Effector memory CD4-positive, alpha-beta T cell (primary cell): ENCODE data around the gene RIMOC1.
"Not testable (repeated sequence)": the region's sequence is repeated elsewhere in the genome, so short reads cannot be mapped to it uniquely, and the experiment has no call there.

ENCODE experiments used
- DNase-seq, 3 donors: peaks; one replicate each; pipeline ENCODE4 v3.0.0-alpha.2; 2020
- H3K27ac ChIP-seq: 2 replicates; pipeline ENCODE4 v1.7.0; 2013; ENCODE audit warnings: mild to moderate bottlenecking, low read length, moderate library complexity; ENCODE audit not compliant: insufficient read depth, poor library complexity, severe bottlenecking
- H3K27me3 ChIP-seq: replicated peaks from 2 replicates; pipeline ENCODE4 v1.7.0; 2013; ENCODE audit warnings: mild to moderate bottlenecking, low read length; ENCODE audit not compliant: insufficient read depth, control insufficient read depth, poor library complexity, severe bottlenecking
- H3K36me3 ChIP-seq: 2 replicates; pipeline ENCODE4 v1.7.0; 2013; ENCODE audit warnings: mild to moderate bottlenecking, low read length, moderate library complexity; ENCODE audit not compliant: control insufficient read depth, insufficient read depth
- H3K4me1 ChIP-seq: 2 replicates; pipeline ENCODE4 v1.7.0; 2013; ENCODE audit warnings: low read length, mild to moderate bottlenecking; ENCODE audit not compliant: control insufficient read depth, insufficient read depth, poor library complexity, severe bottlenecking
- H3K4me3 ChIP-seq: 2 replicates; pipeline ENCODE4 v1.7.0; 2013; ENCODE audit warnings: low read length, low read depth, mild to moderate bottlenecking; ENCODE audit not compliant: insufficient read depth, poor library complexity, severe bottlenecking
- H3K9me3 ChIP-seq: 2 replicates; pipeline ENCODE4 v1.7.0; 2013; ENCODE audit warnings: mild to moderate bottlenecking, low read length, moderate library complexity; ENCODE audit not compliant: control insufficient read depth

The RIMOC1 gene

GRCh38 chr5:41921874-41922273, 17.7 kb downstream of the RIMOC1 start:
- Histone ChIP-seq H3K4me1 (peaks cover 8% of the 10 kb centered on the region), H3K27me3 (no peaks in the 10 kb centered on the region), H3K4me3 (no peak overlapping the region), H3K9me3 (no peaks in the 10 kb centered on the region), H3K36me3 (peaks cover 29% of the 10 kb centered on the region), H3K27ac (no peak overlapping the region)
- no peak for DNase-seq

GRCh38 chr5:41924526-41924871, 20.4 kb downstream of the RIMOC1 start:
- Histone ChIP-seq H3K36me3 (peaks cover 10% of the 10 kb centered on the region), H3K4me1 (peaks cover 8% of the 10 kb centered on the region), H3K4me3 (peak overlapping the region; percentile 77), H3K27ac (peak overlapping the region; percentile 89), H3K27me3 (no peaks in the 10 kb centered on the region), H3K9me3 (no peaks in the 10 kb centered on the region)
- DNase-seq: no peak

GRCh38 chr5:41924872-41925554, 20.9 kb downstream of the RIMOC1 start, which contains the start of gene FBXO4:
Gene FBXO4 (plus strand): TSS chr5:41925281. CDS start chr5:41925310, 29 bp downstream.
- Histone ChIP-seq H3K36me3 (peaks cover 8% of the 10 kb centered on the region), H3K9me3 (no peaks in the 10 kb centered on the region), H3K27me3 (no peaks in the 10 kb centered on the region), H3K4me3 (peak within 1 kb of the TSS; percentile 77), H3K4me1 (peaks cover 8% of the 10 kb centered on the region), H3K27ac (peak within 1 kb of the TSS; percentile 89)
- DNase-seq: peak; percentile 76 to 82 (median 79)

DNA sequence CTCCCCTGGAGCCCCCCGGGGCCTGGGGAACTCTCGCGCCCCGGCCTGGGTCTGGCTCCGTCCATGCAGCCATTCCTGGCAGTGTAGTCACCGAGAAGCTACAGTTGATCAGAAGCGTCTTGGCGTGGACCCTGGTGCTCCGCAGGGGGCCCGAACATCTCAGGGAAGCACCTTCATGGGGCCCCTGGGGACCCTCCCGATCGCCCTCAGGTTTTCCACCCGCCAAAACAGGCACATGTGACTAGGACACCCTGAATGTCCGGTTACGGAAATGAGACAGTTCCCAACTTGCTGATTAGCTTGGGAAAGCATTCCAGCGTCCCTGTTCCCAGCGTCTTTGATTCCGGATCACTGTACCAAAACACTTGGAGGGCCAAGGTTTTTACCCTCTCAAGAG, 21.4 kb downstream of the RIMOC1 start:
- Histone ChIP-seq H3K27me3 (no peaks in the 10 kb centered on the region), H3K36me3 (peaks cover 2% of the 10 kb centered on the region), H3K4me3 (peak overlapping the region; percentile 77), H3K4me1 (peaks cover 8% of the 10 kb centered on the region), H3K9me3 (no peaks in the 10 kb centered on the region), H3K27ac (peak overlapping the region; percentile 89)
- no peak for DNase-seq

GRCh38 chr5:41927604-41928003, 23.5 kb downstream of the RIMOC1 start:
- Histone ChIP-seq H3K9me3 (no peaks in the 10 kb centered on the region), H3K4me1 (peaks cover 8% of the 10 kb centered on the region), H3K36me3 (peaks cover 4% of the 10 kb centered on the region), H3K4me3 (no peak overlapping the region), H3K27ac (no peak overlapping the region), H3K27me3 (no peaks in the 10 kb centered on the region)
- DNase-seq: no peak

GRCh38 chr5:41929035-41929434, 24.9 kb downstream of the RIMOC1 start:
- H3K27me3 ChIP-seq: no peaks in the 10 kb centered on the region
- no peak for DNase-seq
- H3K4me1 ChIP-seq: peaks cover 8% of the 10 kb centered on the region
- H3K36me3 ChIP-seq: peaks cover 4% of the 10 kb centered on the region
- no peaks in the 10 kb centered on the region for H3K9me3 ChIP-seq
- no peak overlapping the region for H3K4me3 ChIP-seq
- no peak overlapping the region for H3K27ac ChIP-seq

DNA sequence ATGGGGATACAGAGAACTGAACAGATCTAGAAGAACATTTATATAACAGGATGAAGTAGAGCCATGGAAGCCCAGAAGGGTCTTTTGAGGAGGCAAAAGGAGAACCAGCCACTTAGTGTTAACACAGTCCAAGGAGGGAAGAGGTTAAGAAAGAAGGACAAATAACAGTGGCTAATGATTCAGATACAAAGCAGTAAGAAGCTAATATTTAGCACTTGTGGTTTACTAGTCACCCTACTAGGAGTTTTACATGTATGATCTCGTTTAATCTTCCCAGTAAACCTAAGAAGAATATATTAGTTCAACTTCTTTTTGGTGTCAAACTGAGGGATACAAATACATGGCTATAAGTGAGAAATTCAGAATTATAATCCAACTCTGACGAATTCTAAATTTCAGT, 28.6 kb downstream of the RIMOC1 start:
- no peaks in the 10 kb centered on the region for H3K4me1 ChIP-seq
- no peaks in the 10 kb centered on the region for H3K27me3 ChIP-seq
- no peaks in the 10 kb centered on the region for H3K9me3 ChIP-seq
- peaks cover 4% of the 10 kb centered on the region for H3K36me3 ChIP-seq
- no peak overlapping the region for H3K4me3 ChIP-seq
- no peak overlapping the region for H3K27ac ChIP-seq
- DNase-seq: no peak

GRCh38 chr5:41935544-41935943, 31.4 kb downstream of the RIMOC1 start:
- Histone ChIP-seq H3K27ac (no peak overlapping the region), H3K4me3 (no peak overlapping the region), H3K9me3 (no peaks in the 10 kb centered on the region), H3K36me3 (peaks cover 4% of the 10 kb centered on the region), H3K27me3 (no peaks in the 10 kb centered on the region), H3K4me1 (no peaks in the 10 kb centered on the region)
- no peak for DNase-seq

DNA sequence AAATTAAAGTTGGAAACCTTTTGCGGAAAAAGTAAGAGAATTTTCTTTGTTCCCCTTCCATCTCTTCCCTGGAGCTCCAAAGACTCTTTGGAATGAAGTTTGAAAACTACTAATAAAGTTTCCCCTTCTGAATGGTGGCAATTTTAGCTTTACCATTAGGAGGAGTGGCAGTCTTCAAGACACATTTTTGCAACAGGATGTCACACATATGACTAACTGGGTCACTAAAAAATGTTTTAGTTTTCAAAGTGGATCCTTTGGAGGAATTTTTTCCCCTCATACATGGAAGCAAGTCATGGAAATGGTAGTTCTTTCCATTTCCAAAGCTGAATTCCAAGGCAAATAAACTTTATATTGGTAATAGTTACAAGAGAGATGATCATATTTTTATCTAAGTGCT, 36.5 kb downstream of the RIMOC1 start:
- H3K9me3 ChIP-seq: no peaks in the 10 kb centered on the region
- DNase-seq: no peak
- H3K4me1 ChIP-seq: no peaks in the 10 kb centered on the region
- H3K36me3 ChIP-seq: no peaks in the 10 kb centered on the region
- H3K4me3 ChIP-seq: no peak overlapping the region
- no peak overlapping the region for H3K27ac ChIP-seq
- H3K27me3 ChIP-seq: no peaks in the 10 kb centered on the region

DNA sequence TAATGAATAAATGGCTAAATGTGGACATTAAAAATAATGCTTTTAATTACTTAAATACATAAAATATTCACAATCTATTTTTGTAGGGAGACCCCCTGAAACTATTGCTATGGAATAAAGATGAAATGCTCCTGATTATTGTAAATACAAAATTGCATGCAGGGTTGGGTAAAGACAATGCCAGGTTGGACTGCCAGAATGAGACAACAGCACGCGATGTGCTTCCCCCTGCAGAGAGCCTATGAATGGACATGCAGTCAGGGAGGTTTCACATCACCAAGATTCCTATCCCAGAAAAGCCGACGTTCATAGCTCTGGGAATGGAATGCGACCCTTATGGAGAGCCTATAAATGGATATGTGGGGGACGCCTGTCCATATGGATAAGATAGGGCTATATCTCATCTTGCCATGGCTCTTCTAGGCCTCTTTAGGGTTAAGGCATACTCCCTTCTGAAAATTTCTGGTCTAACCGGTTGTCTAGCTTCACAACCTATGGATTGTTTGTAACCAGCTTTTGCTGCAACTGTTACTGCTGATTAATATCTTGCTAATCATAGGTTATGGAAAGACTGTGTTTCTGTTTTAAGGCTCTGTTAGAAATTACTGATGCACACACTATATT, 41.3 kb downstream of the RIMOC1 start:
- not testable (repeated sequence) for H3K9me3 ChIP-seq, H3K4me1 ChIP-seq, H3K27me3 ChIP-seq, DNase-seq, H3K36me3 ChIP-seq, H3K4me3 ChIP-seq, H3K27ac ChIP-seq
